Coronary artery (tissue), 2 donors: ENCODE results near the gene DCTN3.
A peak's percentile ranks its signal among the peaks of the same experiment; 100 is the strongest.

Experiments used
- DNase-seq: peaks from one replicate; pipeline ENCODE4 v3.0.0-alpha.2; 2017; ENCODE audit warnings: low spot score
- H3K27ac ChIP-seq, 2 donors: fragments of 200-600 bp; sonication (generic); one replicate each; pipeline ENCODE4 v1.5.1; 2016 to 2019
- H3K4me3 ChIP-seq: fragments of 200-600 bp; sonication (generic); 2 replicates; pipeline ENCODE4 v1.5.1; 2016; ENCODE audit warnings: mild to moderate bottlenecking, moderate library complexity
- CTCF ChIP-seq: fragments of 200-600 bp; sonication (generic); IDR thresholded peaks from one replicate; pipeline ENCODE4 v1.5.1; 2019; ENCODE audit warnings: antibody characterized with exemption

DCTN3 gene

GRCh38 chr9:34623374-34624235 lies 3.3 kb upstream of the DCTN3 start:
- H3K27ac ChIP-seq, result no peak overlapping the region
- H3K4me3 ChIP-seq, result peak overlapping the region; percentile 52
- no peak for DNase-seq
- no peak for TF ChIP-seq CTCF

GRCh38 chr9:34615132-34615531 lies 5.2 kb downstream of the DCTN3 start:
- TF ChIP-seq CTCF, result no peak
- DNase-seq, result no peak
- Histone ChIP-seq H3K27ac (no peak overlapping the region), H3K4me3 (no peak overlapping the region)

GRCh38 chr9:34612788-34613390 lies 7.4 kb downstream of the DCTN3 start:
- TF ChIP-seq CTCF, result peak; percentile 84
- DNase-seq, result no peak
- Histone ChIP-seq H3K27ac (peak overlapping the region; percentile 61 to 89), H3K4me3 (peak overlapping the region; percentile 87)

DNA sequence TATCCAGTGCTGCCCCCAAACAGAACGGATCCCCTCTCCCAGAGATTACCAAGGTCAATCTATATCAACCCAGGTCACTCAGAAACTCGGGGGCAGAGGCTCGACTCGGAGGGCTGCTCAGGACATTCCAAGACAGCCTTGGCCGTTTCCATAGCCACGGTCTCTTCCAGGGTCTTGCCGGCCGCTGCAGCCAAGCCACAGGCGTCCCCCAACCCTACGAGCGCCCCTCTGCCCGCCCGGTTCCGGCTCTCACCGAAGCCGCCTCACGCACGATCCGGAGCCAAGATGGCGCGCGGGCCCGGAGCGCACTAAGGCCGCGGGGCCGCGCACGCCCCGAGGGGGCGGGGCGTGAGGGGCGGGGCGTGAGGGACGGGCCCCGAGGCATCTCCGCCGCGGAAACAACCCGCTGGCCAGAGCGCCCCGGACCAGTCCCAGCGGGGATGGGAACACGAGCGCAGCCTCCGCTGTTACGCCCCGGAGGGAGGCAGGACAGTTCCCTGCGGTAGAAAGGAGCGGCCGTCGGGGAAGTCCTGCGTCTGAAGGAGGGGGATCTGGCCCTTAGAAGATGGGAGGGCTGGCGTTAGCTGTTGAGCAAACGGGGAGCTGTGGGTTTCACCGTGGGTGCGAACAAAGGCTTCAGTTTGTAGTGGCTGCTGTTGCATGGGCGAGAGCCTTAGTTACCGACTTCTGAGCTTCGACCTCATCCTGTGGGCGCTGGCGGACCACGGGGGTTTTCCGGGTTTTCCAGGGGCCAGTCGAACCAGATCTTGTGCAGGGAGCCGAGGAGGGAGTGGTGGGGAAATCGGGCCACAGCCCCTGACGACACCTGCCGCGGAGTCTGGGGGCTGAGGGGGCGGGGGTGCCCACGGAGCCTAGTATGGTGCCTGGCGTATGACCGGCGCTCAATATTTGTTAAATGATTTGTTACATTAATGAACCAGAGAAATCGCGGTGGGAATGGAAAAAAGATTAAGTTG lies 8.2 kb downstream of the DCTN3 start, which contains the start of gene RPP25L:
RPP25L (minus strand) TSS at position 287 of the 977 bp plus-strand sequence. CDS start 801 bp downstream, outside the sequence.
- peak within 1 kb of the TSS; percentile 87 for H3K4me3 ChIP-seq
- DNase-seq, result peak; percentile 85
- H3K27ac ChIP-seq, result peak within 1 kb of the TSS; percentile 61 to 89
- TF ChIP-seq CTCF, result no peak

DNA sequence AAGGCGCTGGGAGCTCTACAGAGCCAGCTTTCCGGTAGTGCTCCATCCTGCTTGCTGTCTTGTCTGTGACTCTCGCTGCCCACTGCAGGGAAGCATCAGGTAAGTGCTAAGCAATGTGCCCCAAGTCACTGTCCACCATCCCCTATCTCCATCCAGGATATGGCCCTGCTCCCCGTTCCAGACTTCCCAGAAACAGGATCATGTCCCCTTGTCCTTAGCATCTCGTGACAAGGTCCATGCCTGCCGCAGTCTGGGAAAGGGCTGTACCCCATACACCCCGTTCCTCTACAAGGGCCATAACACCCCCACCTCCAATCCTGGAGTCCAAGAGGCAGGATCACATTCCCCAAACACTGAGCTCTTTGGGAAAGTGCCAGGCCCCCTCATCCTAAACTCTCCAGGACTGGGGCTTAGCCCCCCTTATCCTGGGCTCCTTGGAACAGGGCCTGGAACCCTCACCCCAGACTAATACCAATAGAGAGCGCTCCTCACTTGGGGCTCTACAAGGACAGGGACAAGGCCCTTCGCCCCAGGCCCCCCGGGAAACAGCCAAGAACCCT lies 9.0 kb downstream of the DCTN3 start:
- TF ChIP-seq CTCF, result no peak
- peak overlapping the region; percentile 87 for H3K4me3 ChIP-seq
- peak overlapping the region; percentile 61 to 89 for H3K27ac ChIP-seq
- no peak for DNase-seq

GRCh38 chr9:34610434-34611206 lies 9.7 kb downstream of the DCTN3 start:
- DNase-seq, result no peak
- TF ChIP-seq CTCF, result no peak
- Histone ChIP-seq H3K4me3 (peak overlapping the region; percentile 87), H3K27ac (no peak overlapping the region)
